GM12878 (cell line): ENCODE results near the gene CERK. TPM values are rescaled to one million over a fixed set of nuclear protein-coding genes. Genes with fewer than 3 reads are reported as not detected.

ENCODE experiments used
- ATAC-seq: fragments of 200-7000 bp; cut with Tn5 transposase; 3 replicates; pipeline ENCODE4 v1.9.1; 2020; ENCODE audit warnings: mild to moderate bottlenecking, moderate library complexity
- BruUV-seq: library from RNA; stranded (reverse); fragments of 400-500 nt; replicated peaks from 2 replicates; lab custom pipeline; 2021; lab: Mats Ljungman, UMichigan
- CTCF ChIA-PET: fragments of 300-600 bp; sonication (Branson Sonifier 250); formaldehyde crosslinking; extraction: SDS; loops from one replicate; lab custom pipeline; 2021; ENCODE audit warnings: inconsistent platforms; lab: Yijun Ruan, JAX
- POLR2A ChIA-PET: fragments of 350-600 bp; formaldehyde crosslinking; extraction: SDS; loops from one replicate; lab custom pipeline; 2021; ENCODE audit warnings: inconsistent platforms; lab: Charles Lee
- RAD21 ChIA-PET: fragments of 300-600 bp; sonication (Branson Sonifier 250); formaldehyde crosslinking; loops from one replicate; lab custom pipeline; 2023; ENCODE audit warnings: antibody characterized with exemption; ENCODE audit not compliant: unreplicated experiment; lab: Charles Lee
- SMC1A ChIA-PET: fragments of 300-600 bp; sonication (Branson Sonifier 250); formaldehyde crosslinking; loops from one replicate; lab custom pipeline; 2023; ENCODE audit not compliant: unreplicated experiment, uncharacterized antibody; lab: Charles Lee
- DNase-seq: peaks from one replicate; pipeline ENCODE4 v3.0.0-alpha.2; 2011; ENCODE audit warnings: low read depth, low spot score
- FAIRE-seq: peaks from 3 replicates; lab custom pipeline; 2011; peaks lifted over from hg19 to GRCh38; lab: Jason Lieb, UNC
- H2AFZ ChIP-seq: 2 replicates; pipeline ENCODE4 v1.6.0; 2011; ENCODE audit warnings: low read depth, low read length, control low read depth; ENCODE audit not compliant: control insufficient read depth
- H3K27ac ChIP-seq: 2 replicates; pipeline ENCODE4 v1.5.1; 2011; ENCODE audit warnings: control low read depth; ENCODE audit not compliant: control insufficient read depth, insufficient read depth
- H3K27me3 ChIP-seq, 2 experiments: replicated peaks in 1 of 2; 2 replicates each; pipeline versions ENCODE4 v1.6.0 to v1.6.1; 2011; ENCODE audit warnings: low read length in 1 of 2; ENCODE audit not compliant: control insufficient read depth in 2 of 2, insufficient read depth in 2 of 2
- H3K36me3 ChIP-seq, 2 experiments: 2 replicates each; pipeline ENCODE4 v1.5.1; 2011; ENCODE audit warnings: low read length in 1 of 2; ENCODE audit not compliant: control insufficient read depth in 2 of 2, insufficient read depth in 2 of 2
- H3K4me1 ChIP-seq: 2 replicates; pipeline ENCODE4 v1.6.1; 2011; ENCODE audit warnings: mild to moderate bottlenecking, low read length, moderate library complexity, mixed read lengths; ENCODE audit not compliant: control insufficient read depth, insufficient read depth
- H3K4me2 ChIP-seq: 2 replicates; pipeline ENCODE4 v1.6.0; 2011; ENCODE audit warnings: control low read depth; ENCODE audit not compliant: control insufficient read depth, insufficient read depth
- H3K4me3 ChIP-seq: fragments of 200-600 bp; sonication (generic); 2 replicates; pipeline ENCODE4 v1.5.1; 2016
- H3K79me2 ChIP-seq: 2 replicates; pipeline ENCODE4 v1.6.0; 2011; ENCODE audit warnings: low read length; ENCODE audit not compliant: control insufficient read depth, insufficient read depth
- H3K9ac ChIP-seq: 2 replicates; pipeline ENCODE4 v1.8.0; 2011; ENCODE audit warnings: low read length, control low read depth, mixed read lengths; ENCODE audit not compliant: control insufficient read depth, insufficient read depth
- H3K9me3 ChIP-seq: replicated peaks from 3 replicates; pipeline ENCODE4 v1.5.1; 2011; ENCODE audit warnings: mild to moderate bottlenecking, low read length; ENCODE audit not compliant: control insufficient read depth, insufficient read depth
- H4K20me1 ChIP-seq: 2 replicates; pipeline ENCODE4 v1.6.0; 2011; ENCODE audit not compliant: control insufficient read depth, insufficient read depth
- HSF1 ChIP-seq: fragments of 150-350 bp; IDR thresholded peaks from 2 replicates; pipeline ENCODE4 v1.6.1; 2014; ENCODE audit warnings: mild to moderate bottlenecking, low read depth, low read length
- LARP7 ChIP-seq: fragments of 450-650 bp; IDR thresholded peaks from 2 replicates; pipeline ENCODE4 v1.6.1; 2017; ENCODE audit warnings: mild to moderate bottlenecking
- MYB ChIP-seq: fragments of 150-350 bp; IDR thresholded peaks from 2 replicates; pipeline ENCODE4 v1.6.1; 2014; ENCODE audit warnings: mild to moderate bottlenecking, low read depth, low read length, borderline replicate concordance
- MYC ChIP-seq: IDR thresholded peaks from 2 replicates; pipeline ENCODE4 v1.6.1; 2011; ENCODE audit warnings: mild to moderate bottlenecking, low read length, moderate library complexity, inconsistent platforms; ENCODE audit not compliant: insufficient read depth, insufficient replicate concordance, insufficient read length, severe bottlenecking
- NFXL1 ChIP-seq: fragments of 450-650 bp; IDR thresholded peaks from 2 replicates; pipeline ENCODE4 v1.6.1; 2017; ENCODE audit warnings: antibody characterized with exemption, mild to moderate bottlenecking, borderline replicate concordance
- NFYA ChIP-seq: IDR thresholded peaks from 2 replicates; pipeline ENCODE4 v1.6.1; 2011; ENCODE audit warnings: low read depth, mild to moderate bottlenecking, low read length, improper control_type of control experiment, borderline replicate concordance
- RELA ChIP-seq: fragments of 450-650 bp; IDR thresholded peaks from 2 replicates; pipeline ENCODE4 v1.8.0; 2014; ENCODE audit warnings: borderline replicate concordance; ENCODE audit not compliant: partially characterized antibody
- SIN3A ChIP-seq: IDR thresholded peaks from 2 replicates; pipeline ENCODE4 v1.6.1; 2012; ENCODE audit warnings: low read depth, low read length, improper control_type of control experiment
- STAT3 ChIP-seq: IDR thresholded peaks from 2 replicates; pipeline ENCODE4 v1.6.1; 2011; ENCODE audit warnings: low read depth, low read length, improper control_type of control experiment
- SUPT20H ChIP-seq: IDR thresholded peaks from 2 replicates; pipeline ENCODE4 v1.6.1; 2011; ENCODE audit warnings: low read depth, mild to moderate bottlenecking, low read length, moderate library complexity, borderline replicate concordance; ENCODE audit not compliant: control insufficient read depth
- ZSCAN29 ChIP-seq: fragments of 450-650 bp; IDR thresholded peaks from 2 replicates; pipeline ENCODE4 v1.6.1; 2017; ENCODE audit warnings: mild to moderate bottlenecking, moderate library complexity
- WGBS: methylation state at CpG from one replicate; pipeline ENCODE4 v1.1.6; 2016; ENCODE audit warnings: low lambda C conversion rate; ENCODE audit not compliant: insufficient replicate concordance, insufficient coverage; ENCODE audit errors: missing lambda C conversion rate; 5-methylcytosine and 5-hydroxymethylcytosine counted together
- in situ Hi-C: fragments of 300-500 bp; cut with MboI; formaldehyde crosslinking; loops from 9 replicates; pipeline ENCODE4 v1.14.3; 2018; ENCODE audit warnings: mixed read lengths
- intact Hi-C: fragments of 100-400 bp; cut with micrococcal nuclease; formaldehyde crosslinking; loops from one replicate; pipeline ENCODE4 v1.14.2; 2022; ENCODE audit not compliant: unreplicated experiment
- polyA plus RNA-seq, 11 experiments: library from polyadenylated mRNA; depleted of rRNA in 4 of 11; unstranded in 6 of 11; stranded (reverse) in 5 of 11; fragments of >200 nt; fragmentation: Nextera tagmentation in 4 of 11; fragmentation: Illumina TruSeq in 1 of 11; extraction: Ambion mirVana in 4 of 11; extraction: Trizol in 1 of 11; gene quantifications; 1 replicate in 1 of 11; 2 replicates in 10 of 11; pipeline versions ENCODE4 v1.2.1 to v1.2.3, GENCODE V29; 2011 to 2016; ENCODE audit warnings: inconsistent platforms in 2 of 11, missing spikeins in 2 of 11, low read depth in 1 of 11
- total RNA-seq, 4 experiments: library from RNA; depleted of rRNA in 3 of 4; stranded (reverse); fragments of >200 nt in 3 of 4; fragmentation: Illumina TruSeq in 1 of 4; extraction: Trizol in 1 of 4; gene quantifications; 2 replicates each; pipeline versions ENCODE4 v1.2.1 to v1.2.3, GENCODE V29; 2013 to 2021
- TF ChIP-seq, protein P1 (sequence below): fragments of 450-650 bp; IDR thresholded peaks from 2 replicates; pipeline ENCODE4 v1.6.1; 2016; ENCODE audit warnings: mild to moderate bottlenecking, moderate library complexity, borderline replicate concordance

The CERK gene
- total and polyA plus RNA-seq, 10 of the 15 experiments (the other 5 are each of a cell fraction or from before 2014, with no cell fraction given): 4.0 to 41.1 (median 30.2) TPM

GRCh38 chr22:46669201-46669600, 68.9 kb downstream of the CERK start:
- Histone ChIP-seq H3K9me3 (no peaks in the 10 kb centered on the region), H3K4me2 (no peak overlapping the region), H2AFZ (no peak overlapping the region), H3K4me1 (peaks cover 7% of the 10 kb centered on the region), H3K27me3 (no peaks in the 10 kb centered on the region), H3K4me3 (no peak overlapping the region), H3K79me2 (no peaks in the 10 kb centered on the region)
- no peak for DNase-seq
- WGBS: 77% methylated on average over 4 of the region's 9 CpGs
- ChIA-PET POLR2A (no interaction called here), CTCF (no interaction called here), SMC1A (no interaction called here)
- no TSS peak for BruUV-seq
- TF ChIP-seq ZSCAN29 (no peak), SUPT20H (no peak), HSF1 (no peak), RELA (no peak), LARP7 (no peak), SIN3A (no peak), MYB (no peak), STAT3 (no peak), MYC (no peak), NFXL1 (no peak), NFYA (no peak)
- TF ChIP-seq, protein P1, sequence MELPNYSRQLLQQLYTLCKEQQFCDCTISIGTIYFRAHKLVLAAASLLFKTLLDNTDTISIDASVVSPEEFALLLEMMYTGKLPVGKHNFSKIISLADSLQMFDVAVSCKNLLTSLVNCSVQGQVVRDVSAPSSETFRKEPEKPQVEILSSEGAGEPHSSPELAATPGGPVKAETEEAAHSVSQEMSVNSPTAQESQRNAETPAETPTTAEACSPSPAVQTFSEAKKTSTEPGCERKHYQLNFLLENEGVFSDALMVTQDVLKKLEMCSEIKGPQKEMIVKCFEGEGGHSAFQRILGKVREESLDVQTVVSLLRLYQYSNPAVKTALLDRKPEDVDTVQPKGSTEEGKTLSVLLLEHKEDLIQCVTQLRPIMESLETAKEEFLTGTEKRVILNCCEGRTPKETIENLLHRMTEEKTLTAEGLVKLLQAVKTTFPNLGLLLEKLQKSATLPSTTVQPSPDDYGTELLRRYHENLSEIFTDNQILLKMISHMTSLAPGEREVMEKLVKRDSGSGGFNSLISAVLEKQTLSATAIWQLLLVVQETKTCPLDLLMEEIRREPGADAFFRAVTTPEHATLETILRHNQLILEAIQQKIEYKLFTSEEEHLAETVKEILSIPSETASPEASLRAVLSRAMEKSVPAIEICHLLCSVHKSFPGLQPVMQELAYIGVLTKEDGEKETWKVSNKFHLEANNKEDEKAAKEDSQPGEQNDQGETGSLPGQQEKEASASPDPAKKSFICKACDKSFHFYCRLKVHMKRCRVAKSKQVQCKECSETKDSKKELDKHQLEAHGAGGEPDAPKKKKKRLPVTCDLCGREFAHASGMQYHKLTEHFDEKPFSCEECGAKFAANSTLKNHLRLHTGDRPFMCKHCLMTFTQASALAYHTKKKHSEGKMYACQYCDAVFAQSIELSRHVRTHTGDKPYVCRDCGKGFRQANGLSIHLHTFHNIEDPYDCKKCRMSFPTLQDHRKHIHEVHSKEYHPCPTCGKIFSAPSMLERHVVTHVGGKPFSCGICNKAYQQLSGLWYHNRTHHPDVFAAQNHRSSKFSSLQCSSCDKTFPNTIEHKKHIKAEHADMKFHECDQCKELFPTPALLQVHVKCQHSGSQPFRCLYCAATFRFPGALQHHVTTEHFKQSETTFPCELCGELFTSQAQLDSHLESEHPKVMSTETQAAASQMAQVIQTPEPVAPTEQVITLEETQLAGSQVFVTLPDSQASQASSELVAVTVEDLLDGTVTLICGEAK: no peak
- TF ChIP-seq, all 136 proteins: peak for 0
- FAIRE-seq: no peak
- RAD21 ChIA-PET: interaction anchor here (0.5 kb wide), 1 partner anchor 142 kb away, joined by 4 read pairs; no protein-coding TSS in a partner anchor
- no peak overlapping the region for H3K9ac ChIP-seq
- peaks cover 0 to 37% of the 10 kb centered on the region in 2 experiments; a peak in 3 of 4 replicates for H3K36me3 ChIP-seq
- H4K20me1 ChIP-seq: no peaks in the 10 kb centered on the region
- intact Hi-C loops: no loop called here
- H3K27ac ChIP-seq: no peak overlapping the region
- in situ Hi-C loops: no loop called here
- ATAC-seq: no peak
